ENCODE results near the gene TBCD.
"Not testable (repeated sequence)": the region's sequence is repeated elsewhere in the genome, so short reads cannot be mapped to it uniquely, and the experiment has no call there.

GRCh38 chr17:82955627-82956026, 203.8 kb downstream of the TBCD start:
- not testable (repeated sequence) for TF ChIP-seq ZBTB7A (tag by site-specific recombination; IDR thresholded peaks at IDR 0.05; ENCODE audit: low read depth); MZF1 (tag by site-specific recombination; IDR thresholded peaks at IDR 0.05; ENCODE audit: borderline replicate concordance); ZNF629 (tag by site-specific recombination; IDR thresholded peaks at IDR 0.05); CTCF (tag by site-specific recombination; IDR thresholded peaks at IDR 0.05); ZNF48 (tag by site-specific recombination; IDR thresholded peaks at IDR 0.05); ZBTB20 (tag by site-specific recombination; IDR thresholded peaks at IDR 0.05); YY1 (tag by site-specific recombination; IDR thresholded peaks at IDR 0.05); ZNF639 (tag by site-specific recombination; IDR thresholded peaks at IDR 0.05); ZNF670 (tag by site-specific recombination; IDR thresholded peaks at IDR 0.05; ENCODE audit: low read depth); SCRT1 (tag by site-specific recombination; IDR thresholded peaks at IDR 0.05; ENCODE audit: borderline replicate concordance); ZNF274 (IDR thresholded peaks at IDR 0.05; ENCODE audit: low read length); ZNF274 (tag by site-specific recombination; IDR thresholded peaks at IDR 0.05; ENCODE audit: borderline replicate concordance); PBX3 (CRISPR knock-in tag; IDR thresholded peaks at IDR 0.05); ZNF433 (tag by site-specific recombination; IDR thresholded peaks at IDR 0.05; ENCODE audit: low read depth)

All from HEK293 (cell line).